Activated naive CD4-positive, alpha-beta T cell (primary cell): ENCODE data around the gene ADAM22.
"Not testable (repeated sequence)": the region's sequence is repeated elsewhere in the genome, so short reads cannot be mapped to it uniquely, and the experiment has no call there.

Experiments
- DNase-seq, 4 experiments: peaks; one replicate each; lab custom pipeline; 2025; lab: John Stamatoyannopoulos, UW

ADAM22 gene

DNA sequence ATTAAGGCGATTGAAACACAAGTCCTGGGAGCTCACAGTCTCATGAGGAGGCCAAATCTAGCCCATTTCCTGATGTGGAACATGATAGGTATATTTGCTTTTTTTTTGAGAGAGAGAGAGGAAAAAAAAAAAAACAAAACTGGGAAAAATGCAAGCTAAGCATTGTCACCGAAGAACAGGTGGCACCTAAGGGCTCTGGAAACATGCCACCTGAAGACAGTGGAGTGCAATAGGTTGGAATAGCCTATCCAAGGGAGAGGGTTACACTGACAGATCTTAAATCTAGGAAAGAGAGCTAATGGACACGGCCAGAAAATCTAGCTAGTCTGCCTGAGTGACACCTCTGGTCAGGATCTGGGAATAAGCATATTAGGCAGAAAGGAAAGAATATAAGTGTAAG is 175.6 kb downstream of the ADAM22 start:
- no peak for DNase-seq

DNA sequence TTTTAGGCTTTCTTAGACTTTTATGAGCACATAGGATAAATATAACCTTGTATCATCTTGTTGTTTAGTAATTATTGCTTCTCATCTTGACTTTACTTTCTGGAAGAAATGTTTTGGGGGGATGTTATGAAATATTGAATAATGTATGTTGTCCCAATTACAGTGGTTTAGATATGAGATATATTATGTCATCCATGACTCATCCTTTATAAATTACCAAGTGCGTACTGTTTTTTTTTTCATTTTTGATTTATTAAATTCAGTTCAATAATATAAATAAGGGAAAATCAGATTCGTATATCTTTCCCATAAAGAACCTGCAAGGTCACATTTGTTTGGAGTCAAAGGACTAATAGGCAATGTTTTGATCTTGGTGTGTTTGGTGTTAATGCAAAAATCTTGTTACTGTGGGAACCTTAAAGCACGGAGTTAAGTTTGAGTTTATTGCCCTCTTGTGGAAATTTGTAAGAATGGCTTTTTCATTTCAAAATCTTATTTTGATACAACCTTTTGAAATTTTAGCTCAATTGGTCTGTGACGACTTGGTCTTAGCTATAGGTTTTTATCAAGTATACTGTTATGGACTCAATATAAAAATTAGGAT is 177.2 kb downstream of the ADAM22 start:
- no peak for DNase-seq

DNA sequence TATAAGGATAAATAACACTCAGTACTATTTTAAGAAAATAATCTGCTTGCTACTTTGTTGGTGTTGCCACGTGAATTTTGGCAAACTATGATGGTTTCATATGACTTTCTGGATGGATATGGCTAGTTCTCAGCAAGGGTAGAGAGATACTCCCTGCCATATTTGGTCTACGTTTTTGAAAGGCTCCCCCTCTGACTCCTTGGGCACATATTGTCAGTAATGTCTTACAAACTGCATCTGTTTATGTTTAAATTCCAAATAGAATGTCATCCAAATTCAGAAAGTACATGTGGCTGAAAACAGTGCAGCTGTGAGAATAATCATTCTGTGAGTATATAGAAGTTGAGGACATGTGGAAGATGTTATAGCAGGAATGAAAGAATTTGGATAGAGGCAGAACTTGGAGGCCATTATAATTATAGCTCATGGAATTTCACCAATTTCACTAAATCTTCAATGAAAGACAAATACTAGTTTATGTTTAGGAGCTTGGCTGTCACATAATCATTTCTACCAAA is 178.0 kb downstream of the ADAM22 start:
- DNase-seq: no peak

DNA sequence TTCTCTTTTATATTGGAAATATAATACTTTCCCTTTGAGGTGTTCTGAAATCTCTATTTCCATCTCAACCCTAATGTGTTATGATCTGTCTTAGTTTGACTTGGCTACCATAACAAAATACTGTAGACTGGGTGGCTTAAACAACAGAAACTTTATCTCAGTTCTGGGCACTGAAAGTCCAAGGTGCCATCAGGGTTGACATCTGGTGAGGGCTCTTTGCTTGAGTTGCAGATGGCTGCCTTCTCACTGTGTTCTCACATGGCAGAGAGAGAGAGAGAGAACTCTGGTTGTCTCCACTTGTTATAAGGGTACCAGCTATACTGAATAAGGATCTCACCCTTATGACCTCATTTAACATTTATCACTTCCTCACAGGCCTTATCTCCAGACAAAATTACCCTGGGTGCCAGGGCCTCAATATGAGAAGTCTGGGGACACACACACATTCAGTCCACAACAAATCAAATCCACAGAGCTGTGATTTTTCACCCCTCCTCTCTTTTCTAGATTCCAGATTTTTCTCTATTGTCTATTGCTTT is 181.3 kb downstream of the ADAM22 start:
- DNase-seq: no peak

DNA sequence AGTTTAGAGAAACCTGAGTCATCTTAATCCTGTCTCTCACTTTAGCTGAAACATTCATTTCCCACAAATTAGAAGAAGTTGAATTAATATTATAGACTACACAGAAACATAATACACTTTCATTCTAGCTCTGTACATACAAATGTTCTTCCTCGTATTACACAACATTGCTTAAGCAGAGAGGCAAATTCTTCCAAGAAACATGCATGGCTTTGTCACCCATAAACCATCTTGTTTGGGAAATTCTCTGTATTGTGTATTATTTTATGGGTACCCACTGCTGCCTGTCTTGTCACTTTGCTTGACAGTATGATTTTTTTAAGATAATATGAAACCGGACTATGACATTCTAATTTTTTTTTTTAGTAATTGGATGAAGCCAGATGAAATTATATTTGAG is 181.8 kb downstream of the ADAM22 start:
- DNase-seq: no peak

DNA sequence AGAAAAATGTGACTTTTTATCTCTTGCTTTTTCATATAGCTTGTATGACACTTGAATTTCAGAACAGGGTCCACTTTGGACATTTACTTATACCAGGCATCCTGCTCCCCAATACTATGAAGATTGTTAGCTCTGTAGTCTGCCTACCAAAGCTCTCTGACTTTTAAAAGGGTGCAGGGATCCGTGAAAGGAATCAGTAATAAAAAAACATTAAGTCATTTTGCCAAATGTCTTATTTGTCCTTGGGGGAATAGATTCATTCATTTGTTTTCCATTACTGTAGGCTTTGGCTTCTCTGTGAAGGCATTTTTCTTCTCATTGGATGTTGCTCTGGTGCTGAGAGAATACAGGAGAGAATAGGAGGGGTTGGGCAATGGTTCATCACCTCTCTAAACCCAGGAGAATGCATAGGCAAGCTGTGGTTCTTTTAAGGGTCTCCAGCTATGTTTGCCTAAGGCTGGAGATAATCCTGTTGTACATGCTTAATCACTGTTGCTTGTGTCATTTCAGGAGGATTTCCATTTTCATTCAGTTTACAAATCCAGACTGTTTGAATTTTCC is 182.3 kb downstream of the ADAM22 start:
- no peak for DNase-seq

DNA sequence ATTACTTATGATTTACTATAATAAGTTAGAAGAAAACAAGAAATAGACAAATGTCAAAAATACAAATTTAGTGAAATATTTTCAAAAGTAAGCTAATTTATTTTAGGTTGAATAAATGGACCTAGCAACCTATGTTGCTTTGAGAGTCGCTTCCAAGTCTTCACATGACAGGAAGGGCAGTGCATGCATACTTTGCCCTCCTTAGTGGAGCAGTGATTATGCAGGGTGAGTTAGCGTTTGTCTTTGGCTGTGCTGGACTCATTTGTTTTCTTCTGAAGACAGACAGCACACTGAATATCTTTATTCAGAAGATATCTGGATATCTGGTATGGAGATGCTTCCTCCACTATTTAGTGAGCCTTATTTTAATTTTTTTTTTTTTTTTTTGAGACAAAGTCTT is 183.3 kb downstream of the ADAM22 start:
- no peak for DNase-seq

DNA sequence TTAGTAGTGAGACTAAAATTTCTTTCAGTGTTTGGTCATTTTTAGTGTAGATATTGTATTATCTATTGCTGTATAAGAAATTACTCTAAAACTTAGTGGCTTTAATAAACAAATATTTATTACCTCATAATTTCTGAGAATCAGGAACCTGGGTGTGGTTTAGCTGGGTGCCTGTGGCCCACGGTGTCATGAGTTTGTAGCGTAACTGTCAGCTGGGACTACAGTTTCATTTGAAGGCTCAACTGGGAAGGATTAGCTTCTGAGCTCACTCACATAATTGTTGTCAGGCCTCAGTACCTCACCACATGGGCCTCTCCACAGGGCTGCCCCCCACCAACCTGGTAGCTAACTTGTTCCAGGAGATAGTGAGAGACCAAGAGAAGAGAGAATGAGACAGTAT is 187.3 kb downstream of the ADAM22 start:
- DNase-seq: no peak

DNA sequence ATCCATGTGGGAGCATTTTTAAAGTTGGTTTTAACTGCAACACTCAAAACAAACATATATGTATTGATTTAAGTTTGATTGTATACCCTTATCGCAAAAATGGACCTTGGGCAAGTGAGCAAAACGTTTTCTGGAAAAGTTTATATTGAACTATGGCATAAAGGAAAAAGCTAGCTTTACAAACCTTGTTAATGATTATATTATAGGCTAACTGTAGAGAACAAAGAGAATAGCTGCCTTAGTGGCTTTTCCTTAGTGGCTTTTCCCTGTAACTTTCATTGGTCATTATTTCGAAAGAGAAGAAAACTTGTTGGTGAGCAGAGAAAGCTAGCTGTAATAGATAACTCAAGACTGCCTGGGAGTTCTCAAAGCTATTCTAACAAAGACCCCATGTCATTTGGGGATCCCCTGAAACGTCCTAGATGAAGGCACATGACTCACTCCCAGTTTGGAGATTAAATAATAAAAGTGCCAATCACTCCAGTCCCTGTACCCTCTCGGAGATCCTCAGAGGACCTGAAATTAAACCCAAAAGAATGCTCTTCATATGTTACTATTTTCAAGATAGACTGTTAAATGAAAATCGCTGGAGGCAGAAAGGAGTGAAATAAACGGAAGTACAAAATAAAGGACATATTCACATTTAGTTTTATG is 193.7 kb downstream of the ADAM22 start:
- no peak for DNase-seq

DNA sequence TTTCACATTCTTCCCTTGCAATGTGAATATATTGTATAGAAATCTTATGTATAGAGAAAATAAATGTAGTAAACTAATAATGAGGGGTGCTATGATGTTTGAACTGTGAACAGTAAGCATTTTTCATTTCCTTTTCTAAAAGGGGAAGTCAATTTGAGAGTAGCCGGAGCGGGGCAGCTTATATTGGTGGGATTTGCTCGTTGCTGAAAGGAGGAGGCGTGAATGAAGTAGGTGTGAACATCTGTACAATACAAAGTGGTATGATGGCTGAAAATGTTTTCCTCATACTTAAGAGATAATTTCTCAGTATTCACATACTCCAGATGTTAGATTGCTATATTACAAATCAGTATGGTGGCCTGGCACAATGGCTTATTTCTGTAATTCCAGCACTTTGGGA is 198.7 kb downstream of the ADAM22 start:
- no peak for DNase-seq

DNA sequence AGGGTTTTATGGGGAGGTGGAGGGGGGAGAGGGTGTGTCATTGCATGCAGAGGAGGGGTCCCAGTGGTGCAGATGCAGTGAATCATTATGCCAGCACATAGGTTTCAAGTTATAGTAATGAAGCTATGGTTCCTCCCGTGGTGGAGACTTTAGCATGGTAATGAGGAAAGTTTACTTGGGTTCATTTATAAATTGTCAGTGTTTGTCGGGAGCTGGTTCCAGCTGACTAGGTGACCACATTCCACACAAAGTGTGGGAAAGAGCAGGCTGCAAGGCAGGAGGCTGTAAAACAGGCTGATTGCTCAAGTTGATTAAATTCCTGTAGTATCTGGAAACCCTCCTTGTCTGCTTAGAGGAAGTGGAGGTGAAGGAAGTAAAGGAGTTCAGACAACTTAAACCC is 206.9 kb downstream of the ADAM22 start:
- DNase-seq: no peak

DNA sequence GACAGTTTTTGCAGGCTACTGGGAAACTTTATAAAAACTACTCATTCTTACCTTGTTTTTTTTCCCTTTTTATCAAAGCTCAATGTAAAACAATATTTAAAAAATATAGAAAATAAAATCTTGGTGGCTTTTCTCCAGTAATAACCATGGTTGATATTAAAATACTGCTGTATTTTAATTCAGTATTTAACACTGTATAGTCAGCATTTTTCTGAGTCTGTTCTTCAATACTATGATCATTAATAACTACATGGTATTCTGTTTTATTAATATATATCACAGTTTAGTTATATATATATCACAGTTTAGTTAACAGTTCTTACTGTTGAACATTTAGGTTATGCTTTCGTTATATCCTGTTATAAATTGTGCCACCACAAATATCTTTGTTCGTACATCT is 207.4 kb downstream of the ADAM22 start:
- no peak for DNase-seq

DNA sequence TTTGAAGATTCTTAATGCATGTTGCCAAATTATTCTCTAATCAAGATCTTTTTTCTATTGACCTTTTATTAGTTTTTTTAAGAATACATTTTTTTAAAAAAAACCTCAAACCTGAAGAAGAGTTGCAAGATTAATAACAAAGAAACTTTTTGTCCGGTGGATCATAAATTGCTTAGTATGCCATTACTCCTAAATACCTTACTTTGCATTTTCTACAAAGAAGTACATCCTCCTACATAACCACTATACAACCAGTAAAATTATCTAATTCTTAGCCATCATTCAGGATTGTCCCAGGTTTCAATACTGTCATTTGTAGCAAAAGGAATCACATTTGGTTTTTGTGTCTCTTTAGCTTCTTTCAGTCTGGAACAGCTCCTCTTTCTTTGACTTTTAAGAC is 207.9 kb downstream of the ADAM22 start:
- no peak for DNase-seq

DNA sequence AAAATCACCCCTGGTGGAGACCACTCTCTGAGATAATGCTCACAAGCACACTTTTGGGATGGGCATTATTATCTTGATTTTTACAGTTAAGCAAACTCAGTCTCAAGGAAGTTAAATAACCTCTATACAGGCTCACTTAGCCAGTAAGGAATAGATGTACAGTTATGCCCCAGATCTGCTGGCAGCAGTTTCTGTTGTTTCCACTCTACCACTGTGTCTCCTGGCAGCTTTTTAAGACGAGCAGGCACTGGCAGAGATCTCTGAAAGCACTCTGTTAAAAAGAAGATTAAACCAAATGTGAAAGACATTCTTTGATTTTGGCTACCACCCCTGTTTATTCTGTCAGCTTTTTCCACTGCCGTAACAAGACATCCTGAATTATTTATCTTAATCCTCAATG is 212.6 kb downstream of the ADAM22 start:
- no peak for DNase-seq

DNA sequence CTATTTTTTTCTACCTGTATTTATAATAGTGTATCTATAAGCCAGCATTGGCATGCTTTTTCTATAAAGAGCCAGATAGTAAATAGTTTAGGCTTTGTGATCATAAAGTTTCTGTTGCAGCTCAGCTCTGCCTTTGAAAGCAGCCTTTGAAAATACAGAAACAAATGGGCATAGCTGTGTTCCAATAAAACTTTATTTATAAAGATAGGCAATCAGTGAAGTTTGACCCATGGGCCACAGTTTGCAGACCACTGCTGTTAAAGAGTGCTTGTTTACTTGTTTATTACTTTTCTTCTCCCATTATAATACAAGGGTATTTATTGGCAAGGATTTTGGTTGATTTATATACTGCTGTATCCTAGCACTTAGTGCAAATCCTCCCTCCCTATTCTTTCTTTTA is 213.3 kb downstream of the ADAM22 start:
- DNase-seq: no peak

DNA sequence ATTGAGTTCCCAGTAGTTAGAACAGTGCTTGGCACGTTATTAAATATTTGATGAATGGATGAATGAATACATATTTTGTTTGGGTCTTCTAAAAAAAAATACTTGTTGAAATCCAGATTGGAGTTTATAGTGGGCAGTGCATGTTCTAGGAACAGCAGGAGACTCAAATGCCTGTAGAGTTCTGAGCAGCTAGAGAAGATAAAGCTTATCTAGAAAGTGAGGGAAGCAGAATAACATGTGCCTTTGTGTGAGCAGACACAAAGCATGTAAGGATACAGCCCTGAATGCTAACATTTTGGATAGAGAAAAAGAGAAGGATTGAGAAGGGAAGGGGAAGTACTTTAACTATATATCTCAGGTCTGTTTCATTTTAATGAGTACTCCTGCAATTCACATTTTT is 213.9 kb downstream of the ADAM22 start:
- no peak for DNase-seq

DNA sequence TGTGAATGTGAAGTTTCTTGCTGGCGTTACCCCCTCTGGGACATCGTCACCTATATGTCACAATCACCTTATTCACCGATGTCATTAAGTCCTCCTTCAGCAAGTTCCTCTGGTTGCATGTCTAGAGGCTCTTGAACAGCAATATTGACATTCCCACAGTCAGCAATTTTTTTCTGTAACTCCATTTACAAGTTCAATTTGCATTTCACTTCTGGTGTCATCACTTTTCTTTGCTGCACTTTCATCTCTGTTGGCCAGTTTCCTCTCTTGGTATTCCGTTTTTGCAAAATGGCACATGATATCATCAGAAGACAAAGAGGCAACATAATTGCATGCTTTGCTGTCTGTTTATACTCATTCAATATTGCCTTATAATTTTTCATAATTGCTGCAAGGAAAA is 216.0 kb downstream of the ADAM22 start:
- DNase-seq: no peak

DNA sequence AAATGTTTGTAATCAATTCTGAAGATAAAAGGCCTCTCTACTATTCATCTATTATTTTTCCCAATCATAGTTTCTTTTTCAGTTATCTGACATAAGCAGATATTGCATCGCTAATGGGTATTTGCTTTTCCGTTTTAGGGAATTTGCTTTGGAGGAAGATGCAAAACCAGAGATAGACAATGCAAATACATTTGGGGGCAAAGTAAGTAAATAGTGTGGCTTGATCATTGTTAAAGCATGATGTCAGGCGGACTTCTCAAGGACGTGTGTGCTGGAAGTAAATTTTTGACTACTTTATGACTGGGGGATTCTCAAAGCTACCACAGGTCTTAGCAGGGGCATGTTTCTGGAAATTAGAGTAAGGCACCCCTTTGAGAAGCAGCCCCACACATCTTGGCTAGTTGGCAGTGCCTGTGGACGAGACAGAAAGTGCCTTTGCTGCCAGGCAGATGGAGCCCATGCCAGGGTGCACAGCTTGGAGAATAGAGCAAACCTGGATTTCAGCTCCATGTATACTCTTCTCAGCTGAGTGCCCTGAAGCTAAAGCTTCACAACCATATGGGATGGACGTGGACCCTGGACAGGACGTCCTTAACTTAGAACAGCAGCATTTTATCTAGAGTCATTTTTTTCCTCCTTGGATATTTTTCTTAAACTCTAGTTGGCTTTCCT is 217.2 kb downstream of the ADAM22 start:
- no peak for DNase-seq

DNA sequence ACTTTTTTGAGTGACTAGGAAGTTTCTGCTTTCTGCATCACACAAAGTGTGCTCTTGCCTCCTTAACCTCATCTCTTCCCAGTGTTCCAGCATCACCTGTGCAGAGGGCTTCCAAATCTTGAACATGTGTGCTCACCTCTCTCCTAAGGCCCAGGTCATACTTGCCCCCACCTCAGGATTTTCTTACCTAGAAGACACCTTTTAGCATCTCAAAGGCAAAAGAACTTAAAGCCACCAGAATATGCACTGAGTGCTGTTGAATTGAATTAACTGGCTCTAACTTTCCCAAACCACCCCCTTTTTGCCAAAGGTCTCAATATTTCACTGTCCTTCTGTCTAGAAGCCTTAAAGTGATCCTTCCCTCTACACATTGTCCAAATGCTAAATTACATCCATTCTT is 219.3 kb downstream of the ADAM22 start:
- DNase-seq: no peak

DNA sequence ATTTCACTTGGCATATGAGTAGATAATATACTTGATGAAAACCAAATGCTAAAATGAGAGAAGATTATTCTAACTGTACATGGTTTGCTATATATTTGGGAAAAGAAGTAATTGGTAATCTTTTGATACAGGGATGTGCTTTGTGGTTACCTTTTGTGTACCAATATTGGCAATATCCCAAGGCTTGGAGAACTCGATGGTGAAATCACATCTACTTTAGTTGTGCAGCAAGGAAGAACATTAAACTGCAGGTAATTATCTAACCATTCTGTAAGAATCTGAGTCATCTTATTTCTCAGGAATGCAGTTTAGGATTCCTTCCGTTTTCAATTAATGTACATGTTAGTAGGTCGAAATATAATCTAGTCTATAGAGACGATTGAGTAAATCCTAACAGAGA is 221.7 kb downstream of the ADAM22 start:
- no peak for DNase-seq

DNA sequence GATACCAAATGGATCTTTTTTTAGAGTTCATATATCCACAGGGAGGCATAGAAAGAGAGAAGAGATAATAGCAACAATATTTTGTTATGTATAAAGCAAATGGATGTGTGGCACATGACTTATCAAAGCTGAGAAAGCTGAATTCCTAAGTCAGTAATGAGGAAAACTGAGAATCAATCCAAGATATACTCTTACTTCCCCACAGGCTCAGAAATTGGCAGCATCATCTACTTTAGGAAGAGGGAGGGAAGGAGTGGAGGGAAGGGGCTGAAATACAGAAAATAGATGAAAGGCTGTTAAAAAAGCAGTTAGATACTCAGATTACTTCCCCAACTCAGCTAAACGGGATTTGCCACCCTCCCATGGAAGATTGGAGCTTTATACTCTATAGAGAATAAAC is 222.3 kb downstream of the ADAM22 start:
- no peak for DNase-seq

DNA sequence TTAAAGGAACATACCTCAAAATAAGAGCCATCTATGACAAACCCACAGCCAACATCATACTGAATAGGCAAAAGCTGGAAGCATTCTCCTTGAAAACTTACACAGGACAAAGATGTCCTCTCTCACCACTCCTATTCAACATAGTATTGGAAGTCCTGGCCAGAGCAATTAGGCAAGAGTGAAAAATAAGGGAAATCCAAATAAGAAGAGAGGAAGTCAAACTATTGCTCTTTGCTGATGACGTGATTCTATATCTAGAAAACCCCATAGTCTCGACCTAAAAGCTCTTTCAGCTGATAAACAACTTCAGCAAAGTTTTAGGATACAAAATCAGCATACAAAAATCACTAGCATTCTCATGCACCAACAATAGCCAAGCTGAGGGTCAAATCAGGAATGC is 225.7 kb downstream of the ADAM22 start:
- not testable (repeated sequence) for DNase-seq

DNA sequence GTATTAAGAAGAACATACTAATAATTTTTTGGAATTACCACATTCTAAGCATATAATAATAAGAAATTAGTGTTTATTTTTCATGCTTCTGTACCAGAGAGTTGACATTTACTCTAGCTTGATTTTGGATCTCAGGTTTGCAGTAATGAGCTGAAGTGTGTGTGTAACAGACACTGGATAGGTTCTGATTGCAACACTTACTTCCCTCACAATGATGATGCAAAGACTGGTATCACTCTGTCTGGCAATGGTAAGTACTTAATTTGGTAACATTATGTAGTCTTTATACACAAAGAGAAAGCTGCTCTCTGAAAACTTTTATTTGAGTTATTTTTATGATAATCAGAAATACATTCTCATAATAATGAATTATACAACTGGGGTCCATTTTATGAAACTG is 231.6 kb downstream of the ADAM22 start:
- no peak for DNase-seq
